Measurements from ENCODE around the gene PRKACA.

The PRKACA gene

DNA sequence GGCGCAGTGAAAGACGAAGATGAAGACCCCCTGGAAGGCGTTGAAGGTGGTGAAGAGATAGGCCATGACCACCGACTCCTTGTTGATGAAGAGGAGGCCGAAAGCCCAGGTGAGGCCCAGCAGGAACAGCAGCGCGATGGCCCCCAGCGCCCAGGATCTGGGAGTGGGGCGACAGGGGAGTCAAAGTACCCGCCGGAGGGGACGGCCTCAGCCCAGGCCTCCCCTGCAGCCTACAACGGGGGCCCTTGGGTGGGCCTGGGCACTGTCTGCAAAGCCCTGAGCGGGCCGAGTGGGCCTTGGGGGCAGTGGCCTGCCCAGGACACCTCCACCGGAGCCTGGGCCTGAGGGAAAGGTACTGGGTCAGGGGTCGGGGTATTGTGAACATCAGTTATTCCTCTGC is 37.8 kb upstream of the PRKACA start:
- no peak for TF ChIP-seq CTCF (IDR thresholded peaks at IDR 0.05; ENCODE audit: low read depth, low read length)
- in situ Hi-C loops (cut with HindIII; ENCODE audit: low sequenced_read_pairs), result no loop called here
- no peak overlapping the region for H3K4me3 ChIP-seq (ENCODE audit: low read depth, low read length)
- DNase-seq (ENCODE audit: low read depth, low spot score), result no peak

DNA sequence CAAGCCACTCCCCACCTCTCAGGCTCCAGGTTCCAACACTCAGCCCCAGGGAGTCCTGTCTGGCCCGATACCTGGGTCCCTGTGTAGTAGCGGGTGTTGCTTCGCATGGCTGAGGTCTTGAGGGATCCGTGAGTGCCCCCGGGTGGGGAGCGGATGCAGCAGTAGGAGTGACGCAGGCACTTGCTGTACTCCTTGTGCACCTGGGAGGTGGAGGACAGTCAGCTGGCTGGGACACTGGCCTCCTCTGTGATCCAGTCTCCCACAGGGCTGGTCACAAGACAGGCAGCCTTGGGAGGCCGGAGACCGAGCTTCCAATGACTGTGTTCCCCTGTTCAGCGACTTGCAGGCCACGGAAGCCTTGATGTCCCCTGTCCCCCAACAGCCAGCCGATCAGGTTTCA is 35.2 kb upstream of the PRKACA start:
- in situ Hi-C loops (cut with HindIII; ENCODE audit: low sequenced_read_pairs), result no loop called here
- no peak overlapping the region for H3K4me3 ChIP-seq (ENCODE audit: low read depth, low read length)
- DNase-seq (ENCODE audit: low read depth, low spot score), result no peak
- TF ChIP-seq CTCF (IDR thresholded peaks at IDR 0.05; ENCODE audit: low read depth, low read length), result no peak

- in situ Hi-C loops (cut with HindIII; ENCODE audit: low sequenced_read_pairs), result no loop called here
- no peak overlapping the region for H3K4me3 ChIP-seq (ENCODE audit: low read depth, low read length)
- no peak for DNase-seq (ENCODE audit: low read depth, low spot score)
- TF ChIP-seq CTCF (IDR thresholded peaks at IDR 0.05; ENCODE audit: low read depth, low read length), result no peak
Observed at GRCh38 chr19:14150770-14151661, 33.5 kb upstream of the PRKACA start.

GRCh38 chr19:14150041-14150769 is 32.6 kb upstream of the PRKACA start:
- no peak overlapping the region for H3K4me3 ChIP-seq (ENCODE audit: low read depth, low read length)

DNA sequence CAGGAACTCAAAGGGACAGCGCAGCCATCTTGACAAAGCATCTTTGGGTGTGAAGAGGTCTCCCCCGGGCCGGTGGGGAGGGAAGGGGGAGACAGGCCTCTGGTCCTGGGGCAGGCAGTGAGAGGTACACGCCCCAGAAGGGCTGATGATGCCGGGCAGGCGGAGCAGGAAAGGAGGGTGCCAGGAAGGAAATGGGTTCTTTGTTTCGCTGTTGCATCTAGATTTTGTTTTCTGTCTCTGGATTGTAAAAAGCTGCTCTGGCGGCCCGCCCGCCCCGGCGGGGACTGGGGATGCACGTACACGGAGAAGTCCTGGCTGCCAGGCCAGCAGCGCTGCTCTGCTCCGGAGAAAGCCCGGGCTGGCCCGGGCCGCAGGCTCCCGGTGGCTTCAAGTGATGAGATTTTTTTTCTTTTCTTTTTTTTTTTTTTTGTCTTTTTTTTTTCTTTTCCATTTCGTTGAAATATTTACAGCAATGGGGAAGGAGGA is 32.0 kb upstream of the PRKACA start:
- peak; percentile 19 for DNase-seq (ENCODE audit: low read depth, low spot score)
- no peak overlapping the region for H3K4me3 ChIP-seq (ENCODE audit: low read depth, low read length)
- no peak for TF ChIP-seq CTCF (IDR thresholded peaks at IDR 0.05; ENCODE audit: low read depth, low read length)
- in situ Hi-C loops (cut with HindIII; ENCODE audit: low sequenced_read_pairs), result no loop called here

More at GRCh38 chr19:14150041-14150769, 32.6 kb upstream of the PRKACA start:
- TF ChIP-seq CTCF (IDR thresholded peaks at IDR 0.05; ENCODE audit: low read depth, low read length), result no peak
- in situ Hi-C loops (cut with HindIII; ENCODE audit: low sequenced_read_pairs), result no loop called here
- no peak for DNase-seq (ENCODE audit: low read depth, low spot score)

DNA sequence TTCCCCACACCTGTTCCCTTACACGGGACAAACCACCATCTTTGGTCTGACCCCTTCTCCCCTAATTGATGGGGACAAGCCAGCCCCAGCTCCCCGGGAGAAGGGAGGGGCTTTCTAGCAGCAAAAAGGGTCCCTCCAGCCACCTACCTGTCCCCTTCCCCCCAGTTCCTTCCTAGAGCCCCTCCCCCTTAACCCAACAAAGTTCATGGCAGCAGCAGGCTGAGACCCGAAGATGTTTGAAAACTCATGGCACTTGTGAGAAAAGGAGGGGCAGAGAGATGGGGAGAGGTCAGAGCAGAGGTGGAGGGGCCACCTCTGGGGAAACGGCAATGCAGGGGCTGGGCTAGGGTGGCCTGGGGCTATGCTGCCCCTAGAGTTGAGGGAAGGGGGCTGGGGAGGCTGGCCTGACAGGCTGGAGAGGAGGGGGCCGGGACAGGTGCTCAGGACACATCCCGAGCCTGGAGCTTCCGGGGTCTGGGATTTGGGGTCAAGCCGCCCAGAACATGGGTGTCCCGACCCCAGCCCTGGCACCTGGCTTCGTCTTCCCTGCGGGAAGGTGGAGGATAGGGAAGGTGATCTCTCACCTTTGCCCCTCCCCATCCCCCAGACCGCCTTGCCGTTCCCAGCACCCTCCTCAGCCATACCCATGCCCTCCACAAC is 31.3 kb upstream of the PRKACA start:
- H3K4me3 ChIP-seq (ENCODE audit: low read depth, low read length), result no peak overlapping the region
- no peak for DNase-seq (ENCODE audit: low read depth, low spot score)
- in situ Hi-C loops (cut with HindIII; ENCODE audit: low sequenced_read_pairs), result no loop called here
- TF ChIP-seq CTCF (IDR thresholded peaks at IDR 0.05; ENCODE audit: low read depth, low read length), result no peak

Data from astrocyte of the spinal cord (primary cell).